NCI-H510A treated with DMSO at 0.1 percent for 48 hours (cell line): Measurements from ENCODE around the gene IL7R.

ENCODE experiments used
- DNase-seq: peaks from one replicate; lab custom pipeline; 2025; lab: John Stamatoyannopoulos, UW

The IL7R gene, protein sequence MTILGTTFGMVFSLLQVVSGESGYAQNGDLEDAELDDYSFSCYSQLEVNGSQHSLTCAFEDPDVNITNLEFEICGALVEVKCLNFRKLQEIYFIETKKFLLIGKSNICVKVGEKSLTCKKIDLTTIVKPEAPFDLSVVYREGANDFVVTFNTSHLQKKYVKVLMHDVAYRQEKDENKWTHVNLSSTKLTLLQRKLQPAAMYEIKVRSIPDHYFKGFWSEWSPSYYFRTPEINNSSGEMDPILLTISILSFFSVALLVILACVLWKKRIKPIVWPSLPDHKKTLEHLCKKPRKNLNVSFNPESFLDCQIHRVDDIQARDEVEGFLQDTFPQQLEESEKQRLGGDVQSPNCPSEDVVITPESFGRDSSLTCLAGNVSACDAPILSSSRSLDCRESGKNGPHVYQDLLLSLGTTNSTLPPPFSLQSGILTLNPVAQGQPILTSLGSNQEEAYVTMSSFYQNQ

GRCh38 chr5:35856765-35857351 is at the start of gene IL7R:
Gene IL7R (plus strand): TSS chr5:35856891. CDS start chr5:35856978, 87 bp downstream.
- no peak for DNase-seq

GRCh38 chr5:35810601-35811000 is 46.1 kb upstream of the IL7R start:
- no peak for DNase-seq

DNA sequence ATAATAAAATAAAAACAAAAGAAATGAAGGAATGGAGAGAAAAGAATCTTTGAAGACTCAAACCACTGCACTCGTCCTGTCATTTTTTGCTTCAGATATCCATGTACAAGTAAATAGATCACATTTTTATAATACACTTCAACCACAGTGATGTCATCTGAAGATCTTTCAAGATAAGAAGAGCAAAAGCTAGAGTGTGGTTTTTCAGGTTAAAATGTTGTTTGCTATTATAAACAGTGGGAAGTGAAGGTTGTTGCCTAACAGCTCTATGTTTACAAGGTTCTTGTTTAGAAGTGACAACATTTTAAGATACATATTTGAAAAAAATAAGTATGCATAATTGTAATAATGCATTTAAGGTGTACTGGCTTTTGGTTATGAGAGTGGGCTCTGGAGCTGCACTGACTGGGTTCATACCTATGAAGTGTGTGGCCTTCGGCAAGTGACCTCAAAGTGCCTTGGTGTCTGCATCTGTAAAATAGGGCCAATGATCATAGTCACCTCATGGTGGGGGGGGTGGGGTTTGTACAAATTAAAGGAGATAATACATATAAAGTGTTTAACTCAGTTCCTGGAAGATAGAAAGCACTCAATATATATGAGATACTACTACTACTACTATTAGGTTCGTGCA is 45.5 kb upstream of the IL7R start:
- DNase-seq: no peak

GRCh38 chr5:35813521-35813920 is 43.2 kb upstream of the IL7R start:
- DNase-seq: no peak

DNA sequence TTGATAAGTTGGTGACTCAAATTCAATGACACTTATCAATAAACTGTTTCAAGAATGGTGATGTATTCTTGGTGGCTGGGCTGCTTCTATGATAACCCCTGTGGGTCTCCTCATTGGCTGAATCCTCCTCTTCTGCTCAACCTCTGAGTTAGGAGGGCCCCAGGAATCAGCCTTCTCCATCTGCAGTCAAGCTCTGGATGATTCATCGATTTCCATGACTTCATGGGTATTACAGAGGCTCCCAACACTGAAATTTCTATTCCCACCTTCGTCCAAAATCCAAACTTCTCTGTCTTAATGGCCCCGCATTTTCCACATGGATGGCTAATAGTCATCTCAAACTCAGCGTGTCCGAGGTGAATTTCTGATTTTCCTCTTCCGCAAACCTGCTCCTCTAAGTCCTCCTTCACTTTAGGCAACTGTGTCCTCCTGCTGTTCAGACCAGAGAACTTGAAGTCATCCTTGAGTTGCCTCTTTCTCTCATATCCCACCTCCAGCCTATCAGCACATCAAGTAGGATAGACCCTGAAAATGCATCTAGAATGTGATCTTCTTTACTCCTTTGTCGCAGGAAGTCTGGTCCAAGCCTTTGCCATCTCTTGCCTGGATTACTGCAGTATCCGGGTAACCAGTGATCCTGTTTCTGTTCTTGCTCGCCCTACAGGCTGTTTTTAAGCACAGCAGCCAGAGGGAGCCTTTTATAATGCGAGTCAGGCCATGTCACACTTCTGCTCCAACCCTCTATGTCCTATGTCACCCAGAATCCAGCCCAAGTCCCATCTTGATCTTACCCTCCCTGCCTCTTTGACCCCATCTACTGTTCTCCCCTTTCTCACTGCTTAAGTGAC is 41.4 kb upstream of the IL7R start:
- DNase-seq: no peak

GRCh38 chr5:35816881-35817521 is 39.7 kb upstream of the IL7R start:
- DNase-seq: no peak

DNA sequence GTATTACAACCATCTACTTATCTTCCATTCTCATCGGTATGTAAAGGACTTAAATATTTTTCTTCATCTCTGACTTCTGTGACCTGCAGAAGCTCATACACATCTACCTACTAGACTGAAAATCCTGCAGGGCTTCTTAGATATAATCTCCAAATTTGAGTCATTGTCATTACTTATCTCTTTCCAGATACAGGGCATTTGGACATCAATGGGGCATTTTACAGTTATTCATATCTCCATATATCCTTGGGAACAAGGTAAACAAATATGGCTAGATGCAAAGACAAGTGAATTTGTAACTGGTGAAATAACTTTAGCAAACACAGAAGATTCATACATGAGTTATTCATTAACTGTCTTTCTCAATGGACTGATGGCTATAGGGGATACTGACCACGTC is 37.7 kb upstream of the IL7R start:
- DNase-seq: no peak

GRCh38 chr5:35819668-35820067 is 37.0 kb upstream of the IL7R start:
- DNase-seq: no peak

GRCh38 chr5:35820735-35821134 is 36.0 kb upstream of the IL7R start:
- DNase-seq: no peak

GRCh38 chr5:35821513-35821912 is 35.2 kb upstream of the IL7R start:
- DNase-seq: no peak

- no peak for DNase-seq
Measured at GRCh38 chr5:35822511-35822910, 34.2 kb upstream of the IL7R start.

DNA sequence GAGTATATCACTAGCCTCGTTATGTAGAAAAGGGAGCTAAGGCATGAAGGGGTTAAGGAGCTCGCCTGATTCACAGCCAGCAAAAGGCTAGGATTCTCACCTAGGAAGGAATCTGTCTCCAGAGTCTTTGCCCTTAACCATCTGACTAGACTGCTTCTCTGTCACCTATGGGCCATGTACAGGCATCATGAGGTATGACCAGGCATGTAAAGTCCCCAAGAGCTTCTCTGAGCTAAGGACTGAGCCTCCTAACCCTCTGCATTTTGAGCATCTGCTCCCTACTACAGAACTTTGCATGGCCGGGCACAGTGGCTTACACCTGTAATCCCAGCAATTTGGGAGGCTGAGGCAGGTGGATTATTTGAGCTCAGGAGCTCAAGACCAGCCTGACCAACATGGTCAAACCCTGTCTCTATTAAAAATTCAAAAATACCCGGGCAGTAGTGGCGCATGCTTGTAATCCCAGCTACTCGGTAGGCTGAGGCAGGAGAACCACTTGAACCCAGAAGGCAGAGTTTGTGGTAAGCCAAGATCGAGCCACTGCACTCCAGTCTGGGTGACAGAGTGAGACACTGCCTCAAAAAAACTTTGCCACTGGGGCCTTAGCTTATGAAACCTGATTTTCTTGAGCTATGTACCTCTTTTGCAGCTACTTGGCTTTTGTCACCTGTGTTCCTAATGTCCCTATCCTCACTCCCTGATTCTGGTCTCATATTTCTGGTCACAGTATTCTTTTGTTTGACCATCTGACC is 33.2 kb upstream of the IL7R start:
- DNase-seq: no peak

DNA sequence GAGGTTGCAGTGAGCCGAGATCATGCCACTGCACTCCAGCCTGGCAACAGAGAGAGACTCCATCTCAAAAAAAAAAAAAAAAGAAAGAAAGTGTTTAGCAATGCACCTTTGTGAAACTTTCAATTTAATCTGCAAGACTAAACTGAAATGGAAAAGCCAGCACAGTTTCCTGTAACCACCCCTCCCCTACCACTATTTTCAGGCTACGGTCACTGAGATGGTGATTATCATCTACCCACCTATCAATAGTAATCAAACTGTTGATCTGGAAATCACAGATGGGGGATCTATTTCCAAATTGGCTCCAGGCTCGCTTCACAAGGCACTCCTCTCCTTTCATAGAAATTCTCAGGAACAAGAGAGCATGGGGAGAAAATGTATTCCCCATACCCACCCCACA is 30.6 kb upstream of the IL7R start:
- no peak for DNase-seq

GRCh38 chr5:35826554-35826953 is 30.1 kb upstream of the IL7R start:
- DNase-seq: no peak

GRCh38 chr5:35828082-35828598 is 28.6 kb upstream of the IL7R start:
- DNase-seq: no peak

DNA sequence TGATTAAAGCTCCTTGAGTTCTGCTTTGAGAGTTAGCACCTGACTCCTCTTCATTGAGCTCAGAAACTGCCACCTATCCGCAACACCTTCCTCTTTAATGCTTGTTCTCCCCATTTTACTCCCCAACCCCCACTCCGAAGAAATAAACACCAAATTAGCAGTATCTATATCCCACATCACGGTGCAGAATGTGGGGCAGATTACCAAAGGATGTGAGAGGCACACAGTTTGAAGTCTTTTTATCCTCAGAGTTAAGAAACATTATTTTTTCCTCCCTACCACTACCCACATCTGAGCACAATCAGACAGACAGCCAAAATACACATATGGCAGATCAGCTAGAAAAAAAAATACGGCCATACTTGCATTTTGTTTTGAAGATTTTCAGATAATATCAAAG is 26.1 kb upstream of the IL7R start:
- DNase-seq: no peak

GRCh38 chr5:35832762-35833161 is 23.9 kb upstream of the IL7R start:
- no peak for DNase-seq

DNA sequence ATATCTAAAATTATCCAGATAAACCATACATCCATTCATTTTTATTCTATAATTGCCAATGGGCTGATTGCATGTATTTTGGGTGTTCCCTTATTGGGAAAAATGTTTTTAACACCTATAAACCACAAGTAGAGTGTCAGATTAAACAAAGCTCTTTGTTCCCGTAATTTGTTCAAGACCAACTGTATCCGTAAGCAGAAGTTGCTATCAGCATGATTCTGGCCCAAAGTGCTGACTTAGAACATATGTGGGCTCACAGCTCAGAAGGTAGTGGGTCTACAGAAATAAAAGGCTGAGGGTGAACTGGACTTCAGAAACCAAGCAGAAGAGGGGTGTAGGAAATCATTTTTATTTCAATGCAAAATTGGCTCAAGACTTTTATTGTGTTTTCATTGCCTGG is 23.5 kb upstream of the IL7R start:
- DNase-seq: no peak

GRCh38 chr5:35835796-35836742 is 20.6 kb upstream of the IL7R start:
- no peak for DNase-seq
